Smooth muscle cell of the brain vasculature (primary cell): ENCODE results near the gene LRRC57.

Source experiments
- DNase-seq: peaks from one replicate; pipeline ENCODE4 v3.0.0-alpha.2; 2012; ENCODE audit warnings: low read depth, low spot score

Gene LRRC57

GRCh38 chr15:42549741-42550392, 1.3 kb upstream of the LRRC57 start:
- no peak for DNase-seq

- DNase-seq, result no peak
Observed at GRCh38 chr15:42549032-42549491, 469 bp upstream of the LRRC57 start.

- DNase-seq, result peak; percentile 13
Observed at GRCh38 chr15:42547918-42548248, 710 bp downstream of the LRRC57 start.

- DNase-seq, result no peak
Observed at GRCh38 chr15:42544853-42545629, 3.6 kb downstream of the LRRC57 start.

- no peak for DNase-seq
Observed at GRCh38 chr15:42533246-42533645, 15.3 kb downstream of the LRRC57 start.

GRCh38 chr15:42528970-42529369, 19.6 kb downstream of the LRRC57 start:
- no peak for DNase-seq

- no peak for DNase-seq
Observed at GRCh38 chr15:42523331-42523730, 25.3 kb downstream of the LRRC57 start.

- no peak for DNase-seq
Observed at GRCh38 chr15:42511007-42511391, 37.6 kb downstream of the LRRC57 start.

GRCh38 chr15:42510258-42511006, 38.2 kb downstream of the LRRC57 start:
- no peak for DNase-seq

GRCh38 chr15:42508263-42508690, 40.3 kb downstream of the LRRC57 start:
- DNase-seq, result no peak

GRCh38 chr15:42507514-42507913, 41.1 kb downstream of the LRRC57 start:
- DNase-seq, result no peak

- no peak for DNase-seq
Observed at GRCh38 chr15:42504631-42505030, 44.0 kb downstream of the LRRC57 start.

- DNase-seq, result no peak
Observed at GRCh38 chr15:42503825-42504224, 44.8 kb downstream of the LRRC57 start.

GRCh38 chr15:42502477-42502876, 46.1 kb downstream of the LRRC57 start:
- DNase-seq, result no peak

GRCh38 chr15:42499858-42500609, 48.6 kb downstream of the LRRC57 start:
- no peak for DNase-seq

GRCh38 chr15:42498212-42499068, 50.2 kb downstream of the LRRC57 start:
- no peak for DNase-seq

GRCh38 chr15:42495361-42496212, 53.0 kb downstream of the LRRC57 start, which contains the start of gene SNAP23:
SNAP23 (plus strand) TSS chr15:42495634; CDS start chr15:42511847, 16,213 bp downstream.
- peak; percentile 85 for DNase-seq

- DNase-seq, result no peak
Observed at GRCh38 chr15:42494998-42495360, 53.6 kb downstream of the LRRC57 start.

GRCh38 chr15:42493679-42494078, 54.9 kb downstream of the LRRC57 start:
- no peak for DNase-seq
